Esophagus mucosa (tissue), 1 donor: Measurements from ENCODE around the gene MAP6. TPM values are rescaled to one million over a fixed set of nuclear protein-coding genes. Genes with fewer than 3 reads are reported as not detected.
A peak's percentile ranks its signal among the peaks of the same experiment; 100 is the strongest.

Experiments
- ATAC-seq: fragments of 200-7000 bp; cut with Tn5 transposase; one replicate; pipeline ENCODE4 v1.9.1; 2020
- total RNA-seq: library from RNA; stranded (reverse); gene quantifications from one replicate; pipeline ENCODE4 v1.2.4, GENCODE V29; 2023
- donor health status: DM: yes; HTN: yes; CAD: no.

The MAP6 gene
- total RNA-seq, 1 donor from 2014 or later = 0.32 TPM

DNA sequence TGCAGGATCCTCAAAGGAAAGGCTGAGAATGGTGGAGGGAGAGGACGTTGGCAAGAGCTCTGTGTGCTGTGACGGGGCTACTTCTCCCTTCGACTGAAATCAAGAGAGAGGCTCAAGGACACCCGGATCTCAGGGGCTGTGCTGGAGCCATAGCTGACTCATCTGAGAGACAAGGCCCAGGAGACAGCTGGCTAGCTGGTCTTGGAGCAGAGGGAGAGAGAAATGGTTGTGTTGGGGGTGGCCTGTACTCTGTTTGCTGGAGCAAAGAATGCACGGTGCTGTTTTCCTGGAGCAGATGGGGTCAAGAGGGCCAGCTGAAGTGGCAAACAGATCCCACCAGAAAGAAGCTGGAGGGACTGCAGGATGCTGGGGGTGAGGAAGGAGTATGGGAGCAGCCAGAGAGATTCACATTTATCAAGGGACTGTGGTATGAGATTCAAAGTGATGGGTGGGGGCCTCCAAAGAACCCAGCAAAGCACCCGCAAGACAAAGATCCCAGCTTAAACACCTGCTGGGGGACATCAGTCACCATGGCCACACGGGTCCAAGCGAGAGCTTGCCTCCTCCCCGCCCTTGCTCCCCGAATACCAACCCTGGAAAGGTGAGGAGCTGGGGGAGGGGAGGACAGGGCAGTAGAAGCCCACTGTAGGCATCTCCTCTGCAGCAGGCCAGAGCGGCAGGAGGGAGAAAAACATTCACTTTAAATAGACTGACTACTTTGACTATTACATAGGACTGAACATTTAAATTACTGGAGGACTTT, 40.8 kb downstream of the MAP6 start:
- no peak for ATAC-seq

- no peak for ATAC-seq
These were observed 41.8 kb downstream of the MAP6 start for GRCh38 chr11:75626889-75627529.

DNA sequence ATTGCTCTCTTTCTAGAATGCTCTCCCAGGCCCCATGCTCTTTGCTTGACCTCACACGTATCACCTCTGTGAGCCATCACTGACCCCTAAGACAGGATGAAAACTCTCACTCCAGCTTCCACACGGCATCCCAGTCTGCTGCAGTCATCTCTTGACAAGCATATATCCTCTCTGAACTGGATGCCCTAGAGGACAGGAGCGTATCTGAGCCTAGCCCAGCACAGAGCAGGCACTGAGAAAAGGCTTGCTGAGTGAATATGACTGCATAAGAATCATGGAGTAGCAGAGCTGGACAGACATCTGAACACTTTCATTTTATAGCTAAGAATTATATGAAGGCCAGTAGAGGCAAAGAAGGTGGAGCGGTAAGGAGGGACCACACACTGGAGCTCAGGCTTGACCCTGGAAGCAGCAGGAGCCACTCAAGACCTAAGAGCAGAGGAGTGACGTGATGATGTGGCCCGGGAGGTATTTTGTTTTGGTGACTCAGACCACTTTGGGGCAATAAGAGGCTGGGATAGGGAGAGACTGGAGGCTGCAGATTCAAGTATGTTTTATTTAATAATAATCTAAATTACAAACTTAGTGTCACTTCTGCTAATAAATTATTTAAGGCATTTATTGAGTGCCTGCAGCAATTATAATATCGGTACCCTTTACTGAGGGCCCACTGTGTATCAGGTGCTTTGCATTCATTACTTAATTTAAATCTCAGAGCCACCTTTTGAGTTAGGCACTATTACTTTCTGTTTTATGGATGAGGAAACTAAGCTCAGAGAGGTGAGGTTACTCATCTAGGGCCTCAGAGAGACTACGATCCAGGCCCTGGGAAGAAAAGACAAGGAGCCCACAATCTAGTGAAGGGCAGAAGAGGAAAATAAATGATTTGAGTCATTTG, 42.6 kb downstream of the MAP6 start:
- ATAC-seq = no peak

- ATAC-seq = no peak
These were observed 43.8 kb downstream of the MAP6 start for GRCh38 chr11:75625021-75625420.

DNA sequence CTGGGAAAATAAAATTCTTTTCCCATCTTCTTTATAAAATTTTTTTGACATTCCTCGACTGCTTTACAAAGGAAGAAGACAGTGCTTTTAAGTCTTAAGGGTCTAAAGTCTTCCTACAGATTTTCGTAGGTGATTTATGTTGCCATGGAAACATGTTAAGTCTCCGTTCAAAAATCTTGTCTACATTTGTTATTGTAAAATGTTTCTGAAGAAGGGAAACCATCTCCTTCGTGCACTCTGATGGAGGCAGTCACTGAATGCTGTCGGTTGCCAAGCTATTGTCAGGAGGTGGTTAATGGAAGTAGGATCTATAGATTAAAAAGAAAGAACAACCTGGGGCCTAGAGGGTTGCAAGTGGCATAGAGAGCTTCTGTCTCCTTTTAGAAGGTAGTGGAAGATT, 52.6 kb downstream of the MAP6 start:
- no peak for ATAC-seq

- ATAC-seq = no peak
These were observed 53.1 kb downstream of the MAP6 start for GRCh38 chr11:75615751-75616150.

DNA sequence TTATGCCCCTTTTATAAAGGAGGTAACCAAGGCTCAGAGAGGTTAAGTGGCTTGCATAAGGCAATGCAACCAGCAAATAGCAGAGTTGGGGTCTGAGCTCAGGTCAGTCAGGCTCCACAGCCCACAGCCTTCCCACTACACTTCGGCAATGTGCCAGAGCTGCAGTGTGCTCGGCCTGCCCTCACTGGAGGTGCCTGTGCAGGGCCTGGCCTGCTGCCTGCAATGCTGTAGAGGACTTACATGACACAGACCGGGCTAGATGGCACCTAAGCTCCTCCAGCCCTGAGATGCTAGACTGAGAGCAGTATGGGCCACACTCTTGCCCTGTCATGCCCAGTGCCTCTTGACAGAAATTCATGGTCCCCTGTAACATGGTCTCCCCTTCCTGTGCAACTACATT, 57.0 kb downstream of the MAP6 start:
- peak; percentile 26 for ATAC-seq

DNA sequence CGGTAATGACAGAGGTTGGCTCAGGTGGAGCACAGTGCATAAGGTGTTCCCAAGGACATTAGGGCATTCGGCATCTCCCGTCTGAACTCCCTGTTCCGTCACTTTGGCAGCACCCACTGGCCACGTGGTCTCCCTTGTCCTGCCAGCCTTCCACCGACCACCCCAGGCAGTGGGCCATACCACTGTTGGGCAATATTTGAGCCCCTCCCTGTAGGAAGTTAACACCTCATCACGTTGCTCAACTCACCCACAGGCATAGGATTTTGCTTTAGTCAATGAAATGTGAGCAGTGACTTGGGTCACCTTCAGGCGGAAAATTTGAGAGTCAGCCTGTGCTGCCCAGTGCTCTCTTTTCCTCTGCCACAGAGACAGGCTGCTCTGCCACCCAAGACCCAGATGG, 62.7 kb downstream of the MAP6 start:
- ATAC-seq = peak; percentile 14

DNA sequence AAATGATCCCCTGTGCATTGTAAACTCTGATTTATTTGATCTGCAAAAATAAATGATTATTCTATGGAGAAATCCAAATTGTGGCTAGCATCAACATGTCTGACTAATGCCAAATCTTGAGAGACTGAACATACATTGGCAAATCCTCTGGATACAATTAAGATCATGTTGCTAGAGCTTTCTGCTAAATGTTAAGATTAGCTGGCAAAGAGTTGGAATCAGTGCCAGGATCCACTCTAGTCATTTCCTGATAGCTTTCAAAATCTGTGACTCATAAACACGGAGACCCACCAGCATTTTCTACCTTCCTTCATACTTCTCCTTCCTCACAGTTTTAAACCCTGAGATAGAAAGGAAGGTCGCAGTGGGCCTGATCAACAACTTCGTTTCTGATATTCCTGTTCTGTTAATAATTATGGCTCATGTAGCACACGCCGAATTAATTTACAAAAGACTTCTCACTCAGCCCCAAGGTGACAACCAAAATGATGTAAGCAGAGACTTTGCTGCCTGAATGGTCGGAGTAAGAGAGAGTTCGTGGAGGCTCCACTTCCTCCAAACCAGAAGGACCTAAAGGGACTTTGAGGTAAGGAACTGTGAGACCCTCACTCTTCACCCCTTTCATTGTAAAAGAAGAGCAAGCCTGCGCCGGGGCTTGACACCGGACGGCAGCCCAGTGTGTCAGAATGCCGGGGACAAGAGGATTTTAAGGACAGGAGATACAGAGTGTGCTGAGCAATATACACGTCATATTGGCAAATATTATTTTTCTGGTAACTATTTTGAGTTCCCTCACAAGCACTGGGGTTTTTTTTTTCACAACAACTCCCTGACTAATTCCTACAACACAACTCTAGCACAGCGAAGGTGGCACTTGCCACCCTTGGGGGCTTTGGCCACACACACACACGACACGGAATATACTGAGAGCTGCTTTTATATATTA, 64.8 kb downstream of the MAP6 start:
- peak; percentile 27 for ATAC-seq

DNA sequence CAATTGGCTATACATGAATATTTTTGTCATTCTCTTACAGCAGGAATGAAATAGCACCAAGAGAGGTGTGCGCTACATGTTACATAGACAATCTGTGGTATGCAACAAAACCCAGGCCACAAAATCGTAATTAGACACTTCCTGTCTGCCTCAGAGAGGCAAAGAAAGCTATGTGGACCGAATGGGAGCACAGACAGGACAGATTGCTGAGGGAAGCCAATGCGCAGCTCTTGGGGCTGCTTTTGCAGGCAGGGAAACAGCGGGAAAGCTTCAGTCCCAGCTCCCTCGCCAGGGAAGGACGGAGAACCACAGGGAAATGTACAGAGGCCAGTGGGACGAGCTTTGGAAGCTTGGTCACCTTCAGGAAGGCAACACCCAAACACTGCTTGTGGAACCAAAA, 65.9 kb downstream of the MAP6 start:
- no peak for ATAC-seq

DNA sequence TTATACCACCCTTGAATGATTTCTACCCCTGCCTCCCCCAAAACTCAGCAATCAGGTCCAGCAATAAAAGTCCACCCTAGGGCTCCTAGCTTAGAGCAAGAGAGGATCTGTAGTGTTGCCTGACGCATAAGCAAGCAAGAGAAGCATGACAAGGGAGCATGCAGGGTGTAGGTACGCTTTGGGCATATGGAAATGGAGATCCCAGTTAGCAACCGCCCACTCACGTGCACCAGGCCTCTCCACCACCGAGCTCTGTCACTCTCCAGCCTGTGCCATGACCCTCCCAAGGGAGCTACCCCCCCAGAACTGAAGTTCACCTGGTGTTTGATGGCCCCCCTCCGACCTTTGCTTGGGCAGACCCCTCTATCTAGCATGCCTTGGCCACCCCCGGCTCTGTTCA, 67.3 kb downstream of the MAP6 start:
- no peak for ATAC-seq

GRCh38 chr11:75600356-75600755, 68.5 kb downstream of the MAP6 start:
- ATAC-seq = no peak

GRCh38 chr11:75598900-75599299, 69.9 kb downstream of the MAP6 start:
- ATAC-seq = no peak

DNA sequence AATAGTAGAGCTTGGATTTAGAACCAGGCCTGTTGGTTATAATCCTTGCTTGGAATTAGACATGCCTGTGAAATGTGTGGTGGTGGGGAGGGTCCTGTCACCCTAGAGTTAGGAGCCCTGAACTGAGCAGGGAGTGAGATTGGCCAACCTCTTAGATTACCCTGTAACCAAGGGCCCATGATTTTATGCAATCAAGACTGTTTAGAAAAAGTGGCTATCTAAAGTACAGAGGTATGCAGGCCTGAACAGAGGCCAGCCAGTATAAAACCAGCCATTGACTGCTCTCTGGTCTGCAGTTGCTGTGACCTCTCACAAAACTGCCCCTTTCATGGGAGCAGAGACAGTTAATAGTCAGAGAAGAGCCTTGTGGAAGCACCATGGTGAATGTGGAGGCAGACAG, 70.6 kb downstream of the MAP6 start:
- ATAC-seq = no peak

GRCh38 chr11:75597636-75598035, 71.2 kb downstream of the MAP6 start:
- ATAC-seq = no peak

- ATAC-seq = no peak
These were observed 71.9 kb downstream of the MAP6 start for GRCh38 chr11:75596914-75597313.

DNA sequence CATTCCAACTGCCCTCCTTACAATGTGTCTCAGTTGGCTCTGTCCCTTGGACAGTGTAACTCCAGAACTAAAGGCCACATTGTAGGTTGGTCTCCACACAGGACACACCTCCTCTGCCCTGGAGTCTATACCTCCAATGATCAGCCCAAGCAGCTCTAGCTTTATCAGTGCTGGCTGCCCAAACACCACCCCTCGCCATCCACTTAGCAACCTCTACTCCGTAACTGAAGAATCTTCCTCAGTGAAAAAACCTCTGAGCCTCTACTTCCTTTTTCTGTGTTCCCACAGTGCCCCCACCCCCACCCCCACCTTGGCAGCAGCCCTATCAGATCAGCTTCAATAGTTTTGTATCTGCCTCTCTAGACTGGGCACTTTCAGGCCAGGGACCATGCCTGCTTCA, 73.4 kb downstream of the MAP6 start:
- no peak for ATAC-seq

GRCh38 chr11:75594211-75594610, 74.6 kb downstream of the MAP6 start:
- no peak for ATAC-seq

GRCh38 chr11:75593286-75593915, 75.4 kb downstream of the MAP6 start:
- ATAC-seq = no peak

- no peak for ATAC-seq
These were observed 76.1 kb downstream of the MAP6 start for GRCh38 chr11:75592715-75593114.

DNA sequence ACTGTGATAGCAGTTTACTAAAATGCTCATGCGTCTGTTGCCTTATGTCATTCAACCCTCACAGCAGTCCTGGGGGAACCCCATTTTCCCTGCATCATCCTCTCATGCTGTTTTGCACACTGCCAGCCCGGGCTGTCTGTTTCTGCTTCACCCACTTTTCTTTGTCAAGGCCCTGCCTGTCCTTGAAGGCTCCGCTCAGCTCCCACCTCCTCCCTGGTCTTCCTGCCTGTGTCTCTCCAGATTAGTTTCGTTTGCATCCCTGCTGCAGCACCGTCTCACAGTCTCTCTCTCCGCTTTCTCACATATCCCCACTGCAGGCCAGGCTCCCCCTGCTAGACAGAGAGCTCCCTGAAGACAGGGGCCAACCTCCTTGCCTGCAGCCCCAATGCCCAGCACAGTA, 76.9 kb downstream of the MAP6 start:
- ATAC-seq = no peak

- ATAC-seq = no peak
These were observed 77.5 kb downstream of the MAP6 start for GRCh38 chr11:75591371-75591770.
